Measurements from ENCODE around the gene ZFP62. TPM values are rescaled to one million over a fixed set of nuclear protein-coding genes. Genes with fewer than 3 reads are reported as not detected.

The ZFP62 gene
- total RNA-seq, 1 experiment from 2014 or later = 30.7 TPM

DNA sequence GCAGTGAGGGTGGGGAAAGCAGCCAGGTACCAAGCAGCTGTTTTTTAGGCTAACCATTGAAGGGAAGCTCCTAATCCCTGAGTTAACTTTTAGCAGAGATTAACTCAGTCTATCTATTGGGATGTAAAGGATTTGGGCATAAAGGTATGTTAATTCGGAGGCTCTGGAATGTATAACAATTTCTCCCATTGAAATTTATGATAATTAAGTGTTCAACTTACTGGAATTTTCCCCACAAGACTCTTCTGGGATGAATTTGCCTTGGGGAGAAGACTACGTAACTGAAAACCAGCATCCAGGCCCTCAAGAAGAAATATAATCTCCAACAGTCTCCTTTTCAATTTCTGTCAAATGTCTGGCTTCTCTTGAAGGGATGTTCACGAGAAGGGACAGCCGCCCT, 23.6 kb downstream of the ZFP62 start:
- H3K27ac ChIP-seq (ENCODE audit: low read depth, low read length) = no peak overlapping the region
- peaks cover 2 to 4% of the 10 kb centered on the region in 2 experiments; a peak in 2 of 4 replicates for H3K4me1 ChIP-seq (ENCODE audit: control insufficient read depth in 1 of 2, insufficient read depth in 2 of 2, low read length in 2 of 2)
- H3K79me2 ChIP-seq (ENCODE audit: insufficient read depth, low read length) = no peaks in the 10 kb centered on the region
- POLR2A ChIA-PET = no interaction called here
- no peak overlapping the region for H3K4me3 ChIP-seq (replicated peaks in 1 of 2; ENCODE audit: low read depth in 1 of 2, low read length in 2 of 2)
- DNase-seq (ENCODE audit: low read depth, low spot score) (no peak), ATAC-seq (no peak)
- H3K27me3 ChIP-seq (ENCODE audit: insufficient read depth, low read length) = no peaks in the 10 kb centered on the region
- no peak overlapping the region for H2AFZ ChIP-seq (ENCODE audit: low read depth, low read length, poor library complexity, severe bottlenecking)
- H3K4me2 ChIP-seq (ENCODE audit: low read length) = no peak overlapping the region
- TF ChIP-seq ELF1 (IDR thresholded peaks at IDR 0.05; ENCODE audit: borderline replicate concordance, low read depth) (no peak), CEBPB (IDR thresholded peaks at IDR 0.05; ENCODE audit: low read depth) (no peak), RAD21 (IDR thresholded peaks at IDR 0.05; ENCODE audit: low read depth) (no peak)
- peaks cover 2 to 6% of the 10 kb centered on the region in 2 experiments; a peak in 1 of 4 replicates for H3K36me3 ChIP-seq (ENCODE audit: control insufficient read depth in 1 of 2, insufficient read depth in 2 of 2, low read length in 2 of 2)
- intact Hi-C loops (cut with micrococcal nuclease) = no loop called here
- BruUV-seq (replicated peaks) = no TSS peak
- no peak overlapping the region for H3K9ac ChIP-seq (ENCODE audit: low read length)
- no peaks in the 10 kb centered on the region for H3K9me2 ChIP-seq (ENCODE audit: insufficient read depth)
- no peaks in the 10 kb centered on the region for H3K9me3 ChIP-seq (ENCODE audit: control insufficient read depth in 1 of 2, insufficient read depth in 1 of 2, low read depth in 1 of 2, low read length in 2 of 2)
- CTCF ChIA-PET = no interaction called here
- H4K20me1 ChIP-seq (ENCODE audit: insufficient read depth) = no peaks in the 10 kb centered on the region
- RAD21 ChIA-PET (ENCODE audit: low non-redundant PET in 1 of 2, low total read pairs in 2 of 2, uncharacterized antibody in 2 of 2, unreplicated experiment in 2 of 2) = no interaction called here

GRCh38 chr5:180832638-180833068, 28.4 kb downstream of the ZFP62 start:
- DNase-seq (ENCODE audit: low read depth, low spot score) (no peak), ATAC-seq (no peak)
- Histone ChIP-seq H3K9me2 (ENCODE audit: insufficient read depth) (no peaks in the 10 kb centered on the region), H3K9me3 (ENCODE audit: control insufficient read depth in 1 of 2, insufficient read depth in 1 of 2, low read depth in 1 of 2, low read length in 2 of 2) (peaks cover 0 to 8% of the 10 kb centered on the region in 2 experiments; a peak in 1 of 4 replicates), H3K4me1 (ENCODE audit: control insufficient read depth in 1 of 2, insufficient read depth in 2 of 2, low read length in 2 of 2) (peaks cover 10 to 26% of the 10 kb centered on the region in 2 experiments; a peak in 3 of 4 replicates), H3K27ac (ENCODE audit: low read depth, low read length) (no peak overlapping the region), H2AFZ (ENCODE audit: low read depth, low read length, poor library complexity, severe bottlenecking) (no peak overlapping the region), H3K79me2 (ENCODE audit: insufficient read depth, low read length) (peaks cover 18% of the 10 kb centered on the region; the same call in 1 of the 2 replicates), H3K36me3 (ENCODE audit: control insufficient read depth in 1 of 2, insufficient read depth in 2 of 2, low read length in 2 of 2) (peaks cover 2 to 12% of the 10 kb centered on the region in 2 experiments; a peak in 1 of 4 replicates), H4K20me1 (ENCODE audit: insufficient read depth) (no peaks in the 10 kb centered on the region), H3K4me2 (ENCODE audit: low read length) (peak overlapping the region; percentile 99), H3K9ac (ENCODE audit: low read length) (peak overlapping the region; percentile 92), H3K4me3 (replicated peaks in 1 of 2; ENCODE audit: low read depth in 1 of 2, low read length in 2 of 2) (peak overlapping the region; percentile 87), H3K27me3 (ENCODE audit: insufficient read depth, low read length) (no peaks in the 10 kb centered on the region)
- ChIA-PET RAD21 (ENCODE audit: low non-redundant PET in 1 of 2, low total read pairs in 2 of 2, uncharacterized antibody in 2 of 2, unreplicated experiment in 2 of 2) (no interaction called here), CTCF (no interaction called here), POLR2A (no interaction called here)
- BruUV-seq (replicated peaks) = TSS peak; percentile 66
- no peak for TF ChIP-seq CEBPB (IDR thresholded peaks at IDR 0.05; ENCODE audit: low read depth)
- TF ChIP-seq EGR1 (IDR thresholded peaks at IDR 0.05; ENCODE audit: low read depth) = no peak
- no peak for TF ChIP-seq ZNF274 (IDR thresholded peaks at IDR 0.05; ENCODE audit: low read depth, low read length)
- TF ChIP-seq FOSL1 (IDR thresholded peaks at IDR 0.05; ENCODE audit: low read depth) = no peak
- intact Hi-C loops (cut with micrococcal nuclease) = no loop called here
